HG02642 (cell line): ENCODE measurements around the gene SH2D6.

Experiments
- ATAC-seq: cut with Tn5 transposase; IDR thresholded peaks from one replicate; pipeline ENCODE4 v1.9.1; 2021; ENCODE audit warnings: mild to moderate bottlenecking; ENCODE audit not compliant: unreplicated experiment, poor library complexity

The SH2D6 gene

GRCh38 chr2:85420536-85421259 is 2.2 kb downstream of the SH2D6 start:
- peak; percentile 57 for ATAC-seq

- no peak for ATAC-seq
Observed at GRCh38 chr2:85421260-85422071, 3.0 kb downstream of the SH2D6 start.

- ATAC-seq = no peak
Observed at GRCh38 chr2:85422072-85422457, 3.6 kb downstream of the SH2D6 start.

- ATAC-seq = no peak
Observed at GRCh38 chr2:85423525-85423924, 5.0 kb downstream of the SH2D6 start.

- ATAC-seq = no peak
Observed at GRCh38 chr2:85425588-85425987, 7.1 kb downstream of the SH2D6 start.

GRCh38 chr2:85427300-85427835 is 8.9 kb downstream of the SH2D6 start:
- ATAC-seq = no peak

- ATAC-seq = no peak
Observed at GRCh38 chr2:85428343-85428881, 9.9 kb downstream of the SH2D6 start.

GRCh38 chr2:85429213-85429923 is 10.9 kb downstream of the SH2D6 start:
- ATAC-seq = no peak

- no peak for ATAC-seq
Observed at GRCh38 chr2:85429924-85430289, 11.4 kb downstream of the SH2D6 start.

GRCh38 chr2:85430752-85431569 is 12.4 kb downstream of the SH2D6 start:
- ATAC-seq = no peak

- ATAC-seq = no peak
Observed at GRCh38 chr2:85431570-85432205, 13.2 kb downstream of the SH2D6 start.

GRCh38 chr2:85433511-85434089 is 15.1 kb downstream of the SH2D6 start:
- no peak for ATAC-seq

- ATAC-seq = no peak
Observed at GRCh38 chr2:85434696-85435095, 16.2 kb downstream of the SH2D6 start.

- ATAC-seq = no peak
Observed at GRCh38 chr2:85435220-85435958, 16.9 kb downstream of the SH2D6 start.

- ATAC-seq = no peak
Observed at GRCh38 chr2:85435981-85436835, 17.7 kb downstream of the SH2D6 start.

GRCh38 chr2:85436836-85437487 is 18.4 kb downstream of the SH2D6 start:
- no peak for ATAC-seq
